ENCODE results near the gene ZNF837.

- TF ChIP-seq TBP (CRISPR knock-in tag; IDR thresholded peaks at IDR 0.05), result no peak
- TF ChIP-seq, protein P1, sequence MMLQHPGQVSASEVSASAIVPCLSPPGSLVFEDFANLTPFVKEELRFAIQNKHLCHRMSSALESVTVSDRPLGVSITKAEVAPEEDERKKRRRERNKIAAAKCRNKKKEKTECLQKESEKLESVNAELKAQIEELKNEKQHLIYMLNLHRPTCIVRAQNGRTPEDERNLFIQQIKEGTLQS (CRISPR knock-in tag; IDR thresholded peaks at IDR 0.05), result no peak
- TF ChIP-seq ZNF629 (CRISPR knock-in tag; conservative IDR thresholded peaks at IDR 0.05), result no peak
- TF ChIP-seq, protein P2, sequence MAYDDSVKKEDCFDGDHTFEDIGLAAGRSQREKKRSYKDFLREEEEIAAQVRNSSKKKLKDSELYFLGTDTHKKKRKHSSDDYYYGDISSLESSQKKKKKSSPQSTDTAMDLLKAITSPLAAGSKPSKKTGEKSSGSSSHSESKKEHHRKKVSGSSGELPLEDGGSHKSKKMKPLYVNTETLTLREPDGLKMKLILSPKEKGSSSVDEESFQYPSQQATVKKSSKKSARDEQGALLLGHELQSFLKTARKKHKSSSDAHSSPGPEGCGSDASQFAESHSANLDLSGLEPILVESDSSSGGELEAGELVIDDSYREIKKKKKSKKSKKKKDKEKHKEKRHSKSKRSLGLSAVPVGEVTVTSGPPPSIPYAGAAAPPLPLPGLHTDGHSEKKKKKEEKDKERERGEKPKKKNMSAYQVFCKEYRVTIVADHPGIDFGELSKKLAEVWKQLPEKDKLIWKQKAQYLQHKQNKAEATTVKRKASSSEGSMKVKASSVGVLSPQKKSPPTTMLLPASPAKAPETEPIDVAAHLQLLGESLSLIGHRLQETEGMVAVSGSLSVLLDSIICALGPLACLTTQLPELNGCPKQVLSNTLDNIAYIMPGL (CRISPR knock-in tag; IDR thresholded peaks at IDR 0.05; ENCODE audit: borderline replicate concordance in 1 of 2, low read depth in 1 of 2), result peak in 1 of 2 experiments; percentile 64; a peak in 1 of 4 replicates
- TF ChIP-seq, protein P3, sequence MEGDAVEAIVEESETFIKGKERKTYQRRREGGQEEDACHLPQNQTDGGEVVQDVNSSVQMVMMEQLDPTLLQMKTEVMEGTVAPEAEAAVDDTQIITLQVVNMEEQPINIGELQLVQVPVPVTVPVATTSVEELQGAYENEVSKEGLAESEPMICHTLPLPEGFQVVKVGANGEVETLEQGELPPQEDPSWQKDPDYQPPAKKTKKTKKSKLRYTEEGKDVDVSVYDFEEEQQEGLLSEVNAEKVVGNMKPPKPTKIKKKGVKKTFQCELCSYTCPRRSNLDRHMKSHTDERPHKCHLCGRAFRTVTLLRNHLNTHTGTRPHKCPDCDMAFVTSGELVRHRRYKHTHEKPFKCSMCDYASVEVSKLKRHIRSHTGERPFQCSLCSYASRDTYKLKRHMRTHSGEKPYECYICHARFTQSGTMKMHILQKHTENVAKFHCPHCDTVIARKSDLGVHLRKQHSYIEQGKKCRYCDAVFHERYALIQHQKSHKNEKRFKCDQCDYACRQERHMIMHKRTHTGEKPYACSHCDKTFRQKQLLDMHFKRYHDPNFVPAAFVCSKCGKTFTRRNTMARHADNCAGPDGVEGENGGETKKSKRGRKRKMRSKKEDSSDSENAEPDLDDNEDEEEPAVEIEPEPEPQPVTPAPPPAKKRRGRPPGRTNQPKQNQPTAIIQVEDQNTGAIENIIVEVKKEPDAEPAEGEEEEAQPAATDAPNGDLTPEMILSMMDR (CRISPR knock-in tag; IDR thresholded peaks at IDR 0.05), result 0 out of 2 replicates have a peak, but pooled peaks have one; percentile 2
- peak; percentile 54; the same call in 1 of the 2 replicates for TF ChIP-seq MYC (CRISPR knock-in tag; IDR thresholded peaks at IDR 0.05; ENCODE audit: borderline replicate concordance)
- TF ChIP-seq, protein P4, sequence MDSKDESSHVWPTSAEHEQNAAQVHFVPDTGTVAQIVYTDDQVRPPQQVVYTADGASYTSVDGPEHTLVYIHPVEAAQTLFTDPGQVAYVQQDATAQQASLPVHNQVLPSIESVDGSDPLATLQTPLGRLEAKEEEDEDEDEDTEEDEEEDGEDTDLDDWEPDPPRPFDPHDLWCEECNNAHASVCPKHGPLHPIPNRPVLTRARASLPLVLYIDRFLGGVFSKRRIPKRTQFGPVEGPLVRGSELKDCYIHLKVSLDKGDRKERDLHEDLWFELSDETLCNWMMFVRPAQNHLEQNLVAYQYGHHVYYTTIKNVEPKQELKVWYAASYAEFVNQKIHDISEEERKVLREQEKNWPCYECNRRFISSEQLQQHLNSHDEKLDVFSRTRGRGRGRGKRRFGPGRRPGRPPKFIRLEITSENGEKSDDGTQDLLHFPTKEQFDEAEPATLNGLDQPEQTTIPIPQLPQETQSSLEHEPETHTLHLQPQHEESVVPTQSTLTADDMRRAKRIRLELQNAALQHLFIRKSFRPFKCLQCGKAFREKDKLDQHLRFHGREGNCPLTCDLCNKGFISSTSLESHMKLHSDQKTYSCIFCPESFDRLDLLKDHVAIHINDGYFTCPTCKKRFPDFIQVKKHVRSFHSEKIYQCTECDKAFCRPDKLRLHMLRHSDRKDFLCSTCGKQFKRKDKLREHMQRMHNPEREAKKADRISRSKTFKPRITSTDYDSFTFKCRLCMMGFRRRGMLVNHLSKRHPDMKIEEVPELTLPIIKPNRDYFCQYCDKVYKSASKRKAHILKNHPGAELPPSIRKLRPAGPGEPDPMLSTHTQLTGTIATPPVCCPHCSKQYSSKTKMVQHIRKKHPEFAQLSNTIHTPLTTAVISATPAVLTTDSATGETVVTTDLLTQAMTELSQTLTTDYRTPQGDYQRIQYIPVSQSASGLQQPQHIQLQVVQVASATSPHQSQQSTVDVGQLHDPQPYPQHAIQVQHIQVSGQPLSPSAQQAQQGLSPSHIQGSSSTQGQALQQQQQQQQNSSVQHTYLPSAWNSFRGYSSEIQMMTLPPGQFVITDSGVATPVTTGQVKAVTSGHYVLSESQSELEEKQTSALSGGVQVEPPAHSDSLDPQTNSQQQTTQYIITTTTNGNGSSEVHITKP (CRISPR knock-in tag; IDR thresholded peaks at IDR 0.05; ENCODE audit: low read depth), result no peak
- no peak for TF ChIP-seq CHD4 (IDR thresholded peaks at IDR 0.05; ENCODE audit: borderline replicate concordance, low read length)
- TF ChIP-seq ZSCAN29 (CRISPR knock-in tag; conservative IDR thresholded peaks at IDR 0.05), result 0 out of 2 replicates have a peak, but pooled peaks have one; percentile 46
- TF ChIP-seq TCF7L2 (IDR thresholded peaks at IDR 0.05; ENCODE audit: low read depth, low read length), result no peak
- TF ChIP-seq ATF2 (CRISPR knock-in tag; IDR thresholded peaks at IDR 0.05), result peak; percentile 41; the same call in 1 of the 2 replicates
- TF ChIP-seq JUND (CRISPR knock-in tag; IDR thresholded peaks at IDR 0.05), result peak; percentile 30; the same call in 1 of the 2 replicates
- peak; percentile 50 for TF ChIP-seq YY1 (IDR thresholded peaks at IDR 0.05; ENCODE audit: insufficient read depth, insufficient replicate concordance, low read depth, low read length)
- no peak for TF ChIP-seq ZNF160 (CRISPR knock-in tag; IDR thresholded peaks at IDR 0.05)
These were observed 20.3 kb upstream of the ZNF837 start for GRCh38 chr19:58400916-58401839.
